EL (cell line): Measurements from ENCODE around the gene PITPNM3.
"Not testable (repeated sequence)": the region's sequence is repeated elsewhere in the genome, so short reads cannot be mapped to it uniquely, and the experiment has no call there.

Experiments used
- DNase-seq: peaks from one replicate; pipeline ENCODE4 v3.0.0-alpha.2; 2016

The PITPNM3 gene

DNA sequence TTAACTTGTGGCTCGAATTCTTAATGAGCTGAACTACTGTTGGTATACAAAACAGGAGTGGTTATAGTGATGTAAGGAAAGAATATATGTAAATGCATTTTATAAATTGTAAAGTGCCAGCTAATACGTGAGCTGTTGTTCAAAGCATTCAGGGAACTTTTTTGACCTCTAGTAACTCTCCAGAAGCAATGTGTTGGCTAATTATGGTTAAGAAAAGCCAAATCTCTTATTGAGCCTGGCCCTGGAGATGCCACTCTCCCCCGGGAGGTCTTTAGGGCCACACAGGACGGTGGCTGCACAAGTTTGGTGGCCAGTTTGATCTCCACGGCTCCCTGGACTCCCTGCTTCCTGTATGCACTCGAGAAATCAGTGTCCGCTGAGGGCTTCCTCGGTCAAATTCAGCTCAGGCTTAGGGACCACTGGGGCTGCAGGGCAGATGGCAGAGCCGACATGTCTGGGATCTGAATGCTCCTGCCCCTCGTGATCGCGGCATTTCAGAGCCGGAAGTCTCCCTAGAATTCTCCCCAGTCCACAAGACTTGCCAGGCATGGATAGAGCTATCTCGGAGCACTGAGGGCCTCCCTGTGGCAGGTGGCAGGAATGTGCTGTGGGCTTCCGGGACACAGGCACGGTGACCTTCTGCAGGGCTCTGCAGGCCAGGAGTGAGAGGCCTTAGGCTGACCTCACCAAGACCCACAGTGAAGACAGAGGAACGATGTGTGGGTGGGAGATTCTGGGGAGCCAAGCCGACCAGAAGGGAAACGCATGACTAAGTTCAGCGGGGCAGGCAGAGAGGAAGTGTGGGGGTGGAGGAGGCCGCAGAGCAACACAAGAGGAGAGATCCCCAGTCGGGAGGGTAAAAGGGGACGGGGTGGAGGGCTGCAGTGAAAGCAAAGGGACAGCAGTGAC lies 18.6 kb upstream of the PITPNM3 start:
- peak; percentile 84 for DNase-seq

DNA sequence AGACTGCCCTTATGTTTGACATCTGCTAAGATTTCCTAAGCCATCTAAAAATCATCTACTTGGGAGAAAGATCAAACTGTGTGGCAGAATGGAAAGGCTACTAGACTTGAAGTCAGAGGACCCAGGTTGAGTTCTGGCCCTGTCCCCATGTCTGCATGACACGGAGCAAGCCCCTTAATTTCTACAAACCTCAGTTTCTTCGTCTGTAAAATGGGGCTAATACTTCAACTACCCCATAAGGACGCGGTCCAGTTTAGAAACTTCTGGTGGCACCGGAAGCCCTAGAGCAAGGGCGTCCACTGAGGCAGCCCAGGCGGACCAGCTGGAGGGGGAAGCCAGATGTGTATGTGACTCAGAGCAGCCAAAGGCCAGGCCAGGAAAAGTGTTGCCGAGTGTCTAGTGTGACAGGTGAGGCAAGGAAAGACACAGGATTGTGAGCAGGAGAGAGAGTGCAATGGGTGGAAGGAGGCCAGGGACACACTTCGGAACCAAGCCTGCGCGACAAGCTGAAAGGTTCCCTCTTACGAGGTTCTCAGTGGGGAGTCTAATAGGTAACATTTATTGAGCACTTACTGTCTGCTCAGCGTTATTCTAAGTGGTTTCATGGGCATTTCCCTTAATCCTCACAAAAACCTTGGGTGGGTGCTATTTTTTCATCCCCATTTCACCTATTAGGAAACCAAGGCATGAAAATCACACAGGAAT lies 17.8 kb upstream of the PITPNM3 start:
- no peak for DNase-seq

- DNase-seq = not testable (repeated sequence)
Measured at GRCh38 chr17:6573495-6573894, 17.1 kb upstream of the PITPNM3 start.

GRCh38 chr17:6572972-6573370 lies 16.6 kb upstream of the PITPNM3 start:
- no peak for DNase-seq

DNA sequence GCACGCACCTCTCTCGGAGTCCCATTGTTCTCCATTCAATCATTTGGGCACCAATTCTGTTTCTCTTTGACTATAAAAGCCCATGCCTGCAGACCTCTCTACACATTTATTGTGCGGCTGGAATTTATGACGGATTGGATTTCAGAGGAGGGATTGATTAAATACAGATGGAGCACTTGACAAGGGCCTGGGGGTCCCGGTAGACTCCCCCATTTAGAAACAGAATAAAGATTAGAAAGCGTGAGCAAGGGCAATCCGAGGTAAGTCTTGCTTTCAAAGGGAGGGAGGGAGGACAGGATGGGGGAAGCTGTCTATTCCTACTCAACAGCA lies 15.1 kb upstream of the PITPNM3 start:
- DNase-seq = no peak

DNA sequence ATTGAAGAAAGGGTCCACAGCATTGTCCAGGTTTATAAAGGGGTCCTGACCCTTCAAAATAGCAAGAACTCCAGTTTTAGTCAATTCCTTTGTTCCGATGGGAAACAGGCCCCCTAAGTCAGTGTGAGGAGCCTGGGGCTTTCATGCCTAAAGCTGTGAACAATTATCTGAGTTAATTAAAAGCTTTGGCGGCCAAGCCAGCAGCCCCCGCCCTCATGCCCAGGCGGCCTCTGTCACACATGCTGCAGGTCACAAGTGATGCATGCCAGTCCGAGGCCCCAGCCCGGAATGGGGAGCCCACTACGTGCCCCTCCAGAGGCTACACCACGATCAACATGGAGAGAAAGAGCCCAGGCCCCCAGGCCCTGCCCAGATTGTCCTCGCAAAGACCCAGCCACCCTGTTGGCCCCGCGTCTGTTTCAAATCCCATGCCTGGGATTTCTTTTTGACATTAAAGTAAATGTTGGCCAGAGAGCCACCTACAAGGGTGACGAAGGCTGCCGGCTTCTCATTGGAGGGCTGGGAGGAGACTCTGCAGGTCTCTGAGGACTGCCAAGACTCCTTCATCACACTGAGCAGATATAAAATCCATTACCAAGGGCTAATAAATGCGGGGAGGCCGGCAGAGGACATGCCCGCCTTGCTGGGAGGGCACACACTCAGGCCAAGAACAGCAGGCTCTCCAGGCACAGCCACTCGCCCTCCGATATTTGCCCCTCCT lies 14.5 kb upstream of the PITPNM3 start:
- no peak for DNase-seq

GRCh38 chr17:6569370-6570285 lies 13.3 kb upstream of the PITPNM3 start:
- DNase-seq = no peak

DNA sequence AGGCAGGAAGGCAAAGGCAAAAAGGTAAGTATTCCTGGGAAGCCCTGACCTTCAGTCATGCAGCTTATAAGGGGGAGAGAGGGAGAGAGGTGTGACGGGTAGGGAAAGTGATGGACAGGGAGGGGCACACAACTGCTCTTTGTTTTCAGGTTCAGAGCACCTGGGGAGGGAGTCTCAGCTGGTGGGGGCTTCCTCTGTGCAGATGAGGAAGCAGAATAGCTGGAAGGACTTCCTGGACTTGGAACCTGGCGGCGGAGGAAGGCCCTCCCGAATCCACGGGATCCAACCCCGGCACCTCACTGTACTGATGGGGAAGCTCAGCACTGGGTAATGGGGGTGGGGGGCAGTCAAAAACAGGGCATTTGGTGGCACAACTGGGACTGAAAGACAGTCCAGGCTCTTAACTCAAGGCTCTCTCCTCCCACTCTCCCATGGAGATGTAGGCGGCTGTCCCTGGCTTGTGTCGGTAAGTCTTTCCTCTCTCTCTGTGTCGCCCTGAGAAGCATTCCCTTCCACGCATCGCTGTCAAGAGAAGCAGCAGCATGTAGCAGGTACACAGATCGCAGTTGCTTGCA lies 11.9 kb upstream of the PITPNM3 start:
- no peak for DNase-seq

- DNase-seq = no peak
Measured at GRCh38 chr17:6567528-6568183, 11.3 kb upstream of the PITPNM3 start.

- no peak for DNase-seq
Measured at GRCh38 chr17:6561446-6561845, 5.1 kb upstream of the PITPNM3 start.

DNA sequence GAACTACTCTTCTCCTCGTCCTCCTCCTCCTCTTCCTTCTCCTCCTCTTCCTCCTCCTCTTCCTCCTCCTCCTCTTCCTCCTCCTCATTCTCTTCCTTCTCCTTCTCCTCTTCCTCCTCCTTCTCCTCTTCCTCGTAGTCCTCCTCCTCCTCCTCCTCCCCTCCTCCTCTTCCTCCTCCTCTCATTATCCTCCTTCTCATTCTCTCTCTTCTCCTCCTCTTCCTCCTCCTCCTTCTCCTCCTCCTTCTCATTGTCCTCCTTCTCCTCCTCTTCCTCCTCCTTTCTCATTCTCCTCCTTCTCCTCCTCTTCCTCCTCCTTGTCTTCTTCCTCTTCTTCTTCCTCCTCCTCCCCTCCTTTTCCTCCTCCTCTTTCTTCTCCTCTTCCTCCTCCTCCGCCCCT lies 4.1 kb upstream of the PITPNM3 start:
- DNase-seq = no peak

GRCh38 chr17:6559753-6560215 lies 3.4 kb upstream of the PITPNM3 start:
- DNase-seq = no peak

GRCh38 chr17:6558932-6559752 lies 2.8 kb upstream of the PITPNM3 start:
- DNase-seq = no peak

- DNase-seq = no peak
Measured at GRCh38 chr17:6558276-6558675, 1.9 kb upstream of the PITPNM3 start.

GRCh38 chr17:6557040-6557438 lies 684 bp upstream of the PITPNM3 start:
- no peak for DNase-seq

GRCh38 chr17:6555331-6556120 lies 829 bp downstream of the PITPNM3 start:
- peak; percentile 61 for DNase-seq

- no peak for DNase-seq
Measured at GRCh38 chr17:6554871-6555330, 1.5 kb downstream of the PITPNM3 start.

GRCh38 chr17:6554342-6554741 lies 2.0 kb downstream of the PITPNM3 start:
- no peak for DNase-seq

GRCh38 chr17:6551869-6552531 lies 4.4 kb downstream of the PITPNM3 start:
- no peak for DNase-seq
